Neutrophil (primary cell): ENCODE measurements around the gene MAN1A1.

Source experiments
- H3K27ac ChIP-seq: fragments of 200-600 bp; sonication (generic); 2 replicates; pipeline ENCODE4 v1.5.1; 2016; ENCODE audit warnings: mild to moderate bottlenecking, moderate library complexity
- H3K27me3 ChIP-seq: fragments of 200-600 bp; sonication (generic); 2 replicates; pipeline ENCODE4 v1.6.0; 2016; ENCODE audit warnings: mild to moderate bottlenecking
- H3K36me3 ChIP-seq: fragments of 200-600 bp; sonication (generic); 2 replicates; pipeline ENCODE4 v1.5.1; 2017
- H3K4me1 ChIP-seq, 2 experiments: fragments of 200-600 bp in 1 of 2; sonication (generic) in 1 of 2; 1 replicate in 1 of 2; 2 replicates in 1 of 2; pipeline versions ENCODE4 v1.5.1 to v1.6.1; 2013 to 2016; ENCODE audit warnings: low read depth in 1 of 2, low read length in 1 of 2, mild to moderate bottlenecking in 1 of 2, moderate library complexity in 1 of 2; ENCODE audit not compliant: control insufficient read depth in 1 of 2, insufficient read depth in 1 of 2
- H3K4me3 ChIP-seq, 2 experiments: fragments of 200-600 bp in 1 of 2; sonication (generic) in 1 of 2; 1 replicate in 1 of 2; 2 replicates in 1 of 2; pipeline ENCODE4 v1.5.1; 2013 to 2016; ENCODE audit warnings: low read depth in 1 of 2, low read length in 1 of 2, mild to moderate bottlenecking in 1 of 2, moderate library complexity in 1 of 2
- H3K9me3 ChIP-seq: fragments of 200-600 bp; sonication (generic); 2 replicates; pipeline ENCODE4 v1.5.1; 2016
- CTCF ChIP-seq: fragments of 200-600 bp; sonication (generic); IDR thresholded peaks from 2 replicates; pipeline ENCODE4 v1.5.1; 2016; ENCODE audit warnings: antibody characterized with exemption

MAN1A1 gene

GRCh38 chr6:119142041-119142440 lies 207.5 kb downstream of the MAN1A1 start:
- no peak for TF ChIP-seq CTCF
- Histone ChIP-seq H3K27me3 (no peaks in the 10 kb centered on the region), H3K4me1 (no peaks in the 10 kb centered on the region), H3K9me3 (no peaks in the 10 kb centered on the region), H3K4me3 (no peak overlapping the region), H3K27ac (no peak overlapping the region), H3K36me3 (no peaks in the 10 kb centered on the region)

- no peak for TF ChIP-seq CTCF
- H3K9me3 ChIP-seq = no peaks in the 10 kb centered on the region
- H3K36me3 ChIP-seq = no peaks in the 10 kb centered on the region
- H3K4me1 ChIP-seq = no peaks in the 10 kb centered on the region
- H3K27me3 ChIP-seq = no peaks in the 10 kb centered on the region
- H3K4me3 ChIP-seq = no peak overlapping the region
- H3K27ac ChIP-seq = no peak overlapping the region
Measured at GRCh38 chr6:119140196-119141140, 209.1 kb downstream of the MAN1A1 start.

DNA sequence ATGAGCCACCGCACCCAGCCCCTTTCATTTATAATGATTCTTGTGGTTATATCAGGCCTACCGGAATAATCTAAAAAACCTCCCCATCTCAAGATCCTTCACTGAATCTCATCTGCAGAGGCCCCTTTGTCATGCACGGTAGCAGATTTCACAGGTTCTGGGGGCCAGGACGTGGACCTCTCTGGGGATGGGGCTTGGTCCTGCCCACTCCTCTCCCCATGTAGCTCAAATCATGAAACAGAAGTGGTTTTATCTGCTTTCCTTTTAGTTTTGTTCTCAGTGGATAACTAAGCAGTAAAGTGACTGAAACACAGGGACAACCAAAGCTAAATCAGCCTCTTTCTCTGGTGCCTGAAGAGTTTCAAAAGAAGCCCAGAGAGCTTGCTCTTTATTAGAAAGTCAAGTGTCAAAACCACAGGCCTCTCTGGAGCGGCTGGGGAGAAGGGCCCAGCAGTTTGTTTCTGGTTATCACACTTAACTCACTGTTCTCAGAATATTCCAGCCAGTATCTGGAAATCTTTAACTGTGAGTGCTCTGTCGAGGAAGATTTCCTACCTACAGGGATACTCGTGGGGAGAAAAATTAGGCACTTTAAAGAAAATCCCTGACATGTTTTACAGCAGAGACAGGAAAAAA lies 210.5 kb downstream of the MAN1A1 start:
- TF ChIP-seq CTCF = no peak
- Histone ChIP-seq H3K36me3 (no peaks in the 10 kb centered on the region), H3K27ac (no peak overlapping the region)

GRCh38 chr6:119137194-119138072 lies 212.1 kb downstream of the MAN1A1 start:
- Histone ChIP-seq H3K4me1 (no peaks in the 10 kb centered on the region), H3K36me3 (no peaks in the 10 kb centered on the region), H3K27ac (no peak overlapping the region), H3K27me3 (no peaks in the 10 kb centered on the region), H3K4me3 (no peak overlapping the region), H3K9me3 (no peaks in the 10 kb centered on the region)
- no peak for TF ChIP-seq CTCF

More for the DNA sequence above, 210.5 kb downstream of the MAN1A1 start:
- Histone ChIP-seq H3K4me3 (no peak overlapping the region), H3K4me1 (no peaks in the 10 kb centered on the region), H3K9me3 (no peaks in the 10 kb centered on the region), H3K27me3 (no peaks in the 10 kb centered on the region)

GRCh38 chr6:119134752-119135151 lies 214.8 kb downstream of the MAN1A1 start:
- H3K4me3 ChIP-seq = no peak overlapping the region
- H3K9me3 ChIP-seq = no peaks in the 10 kb centered on the region
- H3K27me3 ChIP-seq = no peaks in the 10 kb centered on the region
- H3K36me3 ChIP-seq = no peaks in the 10 kb centered on the region
- no peak overlapping the region for H3K27ac ChIP-seq
- no peak for TF ChIP-seq CTCF
- H3K4me1 ChIP-seq = no peaks in the 10 kb centered on the region
